H9 (cell line): ENCODE results near the gene ITGAE. TPM values are rescaled to one million over a fixed set of nuclear protein-coding genes. Genes with fewer than 3 reads are reported as not detected.

Source experiments
- DNase-seq: peaks from one replicate; pipeline ENCODE4 v3.0.0-alpha.2; 2017
- H2AFZ ChIP-seq: one replicate; pipeline ENCODE4 v1.6.1; 2013; ENCODE audit warnings: mild to moderate bottlenecking, low read length, control low read depth, moderate library complexity
- H2AK5ac ChIP-seq: 2 replicates; pipeline ENCODE4 v1.6.1; 2013; ENCODE audit warnings: low read length, control low read depth, mixed read lengths; ENCODE audit not compliant: insufficient read length
- H2BK120ac ChIP-seq: one replicate; pipeline ENCODE4 v1.6.1; 2013; ENCODE audit warnings: low read depth, mild to moderate bottlenecking, low read length, control low read depth, inconsistent platforms; ENCODE audit not compliant: poor library complexity, severe bottlenecking
- H2BK12ac ChIP-seq: 2 replicates; pipeline ENCODE4 v1.6.1; 2013; ENCODE audit warnings: low read length, control low read depth, mixed read lengths, low read depth; ENCODE audit not compliant: insufficient read length
- H2BK15ac ChIP-seq: 2 replicates; pipeline ENCODE4 v1.6.1; 2013; ENCODE audit warnings: low read depth, low read length, control low read depth
- H2BK20ac ChIP-seq: one replicate; pipeline ENCODE4 v1.6.1; 2013; ENCODE audit warnings: low read depth, mild to moderate bottlenecking, low read length, control low read depth, inconsistent platforms; ENCODE audit not compliant: poor library complexity, severe bottlenecking
- H2BK5ac ChIP-seq: 2 replicates; pipeline ENCODE4 v1.6.1; 2013; ENCODE audit warnings: low read length, control low read depth, mixed read lengths; ENCODE audit not compliant: insufficient read length
- H3K14ac ChIP-seq: 2 replicates; pipeline ENCODE4 v1.6.1; 2013; ENCODE audit warnings: low read length, control low read depth; ENCODE audit not compliant: insufficient read depth
- H3K18ac ChIP-seq: 2 replicates; pipeline ENCODE4 v1.6.1; 2013; ENCODE audit warnings: low read depth, mild to moderate bottlenecking, mixed read lengths, low read length, control low read depth; ENCODE audit not compliant: insufficient read length
- H3K23ac ChIP-seq: 2 replicates; pipeline ENCODE4 v1.6.1; 2013; ENCODE audit warnings: low read length, control low read depth, mixed read lengths, low read depth; ENCODE audit not compliant: insufficient read length
- H3K23me2 ChIP-seq: 2 replicates; pipeline ENCODE4 v1.6.1; 2013; ENCODE audit warnings: low read depth, mild to moderate bottlenecking, mixed read lengths, low read length, control low read depth; ENCODE audit not compliant: insufficient read length, poor library complexity, severe bottlenecking
- H3K27ac ChIP-seq: 2 replicates; pipeline ENCODE4 v1.5.1; 2013; ENCODE audit warnings: low read length, control low read depth, mixed read lengths, low read depth; ENCODE audit not compliant: insufficient read length
- H3K27me3 ChIP-seq: 2 replicates; pipeline ENCODE4 v1.6.1; 2013; ENCODE audit warnings: low read length, control low read depth, inconsistent platforms; ENCODE audit not compliant: insufficient read depth
- H3K4ac ChIP-seq: 2 replicates; pipeline ENCODE4 v1.6.1; 2013; ENCODE audit warnings: low read depth, mild to moderate bottlenecking, control low read depth, inconsistent platforms, low read length, moderate library complexity
- H3K4me1 ChIP-seq: 2 replicates; pipeline ENCODE4 v1.6.1; 2013; ENCODE audit warnings: low read length, control low read depth, inconsistent platforms; ENCODE audit not compliant: insufficient read depth
- H3K4me2 ChIP-seq: 2 replicates; pipeline ENCODE4 v1.6.1; 2013; ENCODE audit warnings: low read length, control low read depth, mixed read lengths; ENCODE audit not compliant: insufficient read length, insufficient read depth
- H3K56ac ChIP-seq: 2 replicates; pipeline ENCODE4 v1.6.1; 2013; ENCODE audit warnings: low read depth, mild to moderate bottlenecking, mixed read lengths, low read length, control low read depth; ENCODE audit not compliant: insufficient read length
- H3K79me1 ChIP-seq: 2 replicates; pipeline ENCODE4 v1.6.1; 2013; ENCODE audit warnings: low read depth, mild to moderate bottlenecking, moderate library complexity, low read length, control low read depth, inconsistent platforms; ENCODE audit not compliant: insufficient read depth, poor library complexity, severe bottlenecking
- H3K79me2 ChIP-seq: 2 replicates; pipeline ENCODE4 v1.6.1; 2013; ENCODE audit warnings: low read length, control low read depth, inconsistent platforms; ENCODE audit not compliant: insufficient read depth
- H3K9ac ChIP-seq: 2 replicates; pipeline ENCODE4 v1.6.1; 2013; ENCODE audit warnings: low read length, control low read depth, mixed read lengths; ENCODE audit not compliant: insufficient read length; ENCODE audit errors: extremely low read depth
- H3K9me3 ChIP-seq: one replicate; pipeline ENCODE4 v1.6.1; 2013; ENCODE audit warnings: low read depth, low read length, inconsistent platforms; ENCODE audit not compliant: control insufficient read depth
- H3T11ph ChIP-seq: one replicate; pipeline ENCODE4 v1.6.1; 2013; ENCODE audit warnings: mild to moderate bottlenecking, low read length, control low read depth, inconsistent platforms
- H4K20me1 ChIP-seq: one replicate; pipeline ENCODE4 v1.6.1; 2013; ENCODE audit not compliant: control insufficient read depth, insufficient read length, insufficient read depth
- H4K5ac ChIP-seq: 2 replicates; pipeline ENCODE4 v1.6.1; 2013; ENCODE audit warnings: low read depth, mild to moderate bottlenecking, mixed read lengths, low read length, control low read depth; ENCODE audit not compliant: insufficient read length
- H4K8ac ChIP-seq: replicated peaks from 2 replicates; pipeline ENCODE4 v1.6.1; 2013; ENCODE audit warnings: low read length, control low read depth, mixed read lengths, low read depth; ENCODE audit not compliant: insufficient read length
- H4K91ac ChIP-seq: 2 replicates; pipeline ENCODE4 v1.6.1; 2013; ENCODE audit warnings: low read depth, mild to moderate bottlenecking, moderate library complexity, mixed read lengths, low read length, control low read depth; ENCODE audit not compliant: insufficient read length
- H3K27ac Mint-ChIP-seq, 3 experiments: 2 replicates in 2 of 3; 3 replicates in 1 of 3; pipeline ENCODE4 v1.8.0; 2020 to 2021; ENCODE audit warnings: mixed read lengths in 3 of 3, mild to moderate bottlenecking in 1 of 3, moderate library complexity in 1 of 3
- H3K27me3 Mint-ChIP-seq: 2 replicates; pipeline ENCODE4 v1.8.0; 2021; ENCODE audit warnings: low read depth, mild to moderate bottlenecking, moderate library complexity, mixed read lengths
- H3K36me3 Mint-ChIP-seq, 3 experiments: 2 replicates in 2 of 3; 3 replicates in 1 of 3; pipeline ENCODE4 v1.8.0; 2020 to 2021; ENCODE audit warnings: low read depth in 3 of 3, mixed read lengths in 3 of 3; ENCODE audit not compliant: insufficient read depth in 1 of 3
- H3K4me1 Mint-ChIP-seq, 2 experiments: 2 replicates each; pipeline ENCODE4 v1.8.0; 2020; ENCODE audit warnings: mixed read lengths in 2 of 2
- H3K4me3 Mint-ChIP-seq, 2 experiments: 2 replicates in 1 of 2; 3 replicates in 1 of 2; pipeline ENCODE4 v1.8.0; 2020 to 2021; ENCODE audit warnings: mild to moderate bottlenecking in 2 of 2, mixed read lengths in 2 of 2, moderate library complexity in 1 of 2
- H3K9me3 Mint-ChIP-seq, 2 experiments: 2 replicates in 1 of 2; 3 replicates in 1 of 2; pipeline ENCODE4 v1.8.0; 2020; ENCODE audit warnings: mild to moderate bottlenecking in 2 of 2, mixed read lengths in 2 of 2, moderate library complexity in 1 of 2
- CTCF ChIP-seq: fragments of 200-600 bp; sonication (generic); conservative IDR thresholded peaks from 3 replicates; pipeline ENCODE4 v1.8.0; 2021; ENCODE audit warnings: antibody characterized with exemption, mild to moderate bottlenecking
- WGBS: extraction: QIAGEN DNeasy Blood & Tissue Kit; methylation state at CpG from one replicate; pipeline ENCODE4 v1.1.7; 2013; ENCODE audit warnings: missing lambda C conversion rate, low lambda C conversion rate, mixed read lengths; ENCODE audit not compliant: insufficient read length; ENCODE audit errors: extremely low coverage; 5-methylcytosine and 5-hydroxymethylcytosine counted together
- total RNA-seq: library from RNA; stranded (reverse); gene quantifications from 2 replicates; pipeline ENCODE4 v1.2.1, GENCODE V29; 2021

ITGAE gene
- total RNA-seq, 1 experiment from 2014 or later = 23.5 TPM

DNA sequence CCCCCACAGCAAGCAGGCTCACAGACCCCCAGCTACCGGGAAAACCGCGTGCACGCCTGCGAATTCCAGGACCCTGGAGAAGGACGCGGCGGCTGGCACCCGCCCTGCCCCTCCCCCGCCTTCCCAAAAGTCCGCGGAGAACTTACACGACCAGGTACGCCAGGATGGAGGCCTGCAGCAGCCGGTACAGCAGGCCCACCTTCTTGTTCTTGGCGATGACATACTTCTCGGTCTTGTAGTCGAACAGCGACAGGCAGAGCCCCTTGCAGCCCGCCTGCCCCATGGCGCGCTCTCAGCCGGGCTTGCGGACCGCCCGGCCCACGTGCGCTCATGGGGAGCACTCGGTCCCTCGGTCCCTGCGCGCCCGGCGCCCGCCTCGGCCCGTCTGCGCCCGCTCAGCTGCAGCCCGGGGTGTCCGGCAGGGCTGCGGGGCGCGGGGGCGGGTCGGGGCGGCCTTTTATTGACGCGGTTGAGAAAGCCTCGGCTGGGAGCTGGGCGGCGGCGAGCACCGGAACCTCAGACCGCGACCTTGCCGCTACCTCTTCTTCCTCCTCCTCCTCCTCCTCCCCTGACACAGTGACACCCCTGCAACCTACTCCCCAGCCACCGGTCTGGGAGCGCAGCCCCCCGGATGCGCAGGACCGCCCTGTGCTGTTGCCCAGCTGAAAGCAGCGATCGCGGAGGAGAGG is 105.1 kb downstream of the ITGAE start, which contains the start of gene P2RX5:
P2RX5 (minus strand) TSS at position 433 of the 689 bp plus-strand sequence; CDS start at position 283, 150 bp downstream.
- Histone ChIP-seq H2BK15ac (no peak within 1 kb of the TSS), H3K4me2 (peak within 1 kb of the TSS; percentile 46), H2AFZ (no peak within 1 kb of the TSS), H3K4ac (no peak within 1 kb of the TSS), H4K5ac (no peak within 1 kb of the TSS), H3T11ph (no peak within 1 kb of the TSS), H3K9ac (no peak within 1 kb of the TSS), H3K56ac (no peak within 1 kb of the TSS), H2BK20ac (no peak within 1 kb of the TSS), H3K23ac (no peak within 1 kb of the TSS), H3K18ac (peak within 1 kb of the TSS; percentile 50), H4K20me1 (peaks cover 3% of the 10 kb centered on the region), H3K27ac (no peak within 1 kb of the TSS), H3K23me2 (peaks cover 4% of the 10 kb centered on the region), H2BK12ac (no peak within 1 kb of the TSS), H3K9me3 (no peaks in the 10 kb centered on the region), H3K79me1 (no peaks in the 10 kb centered on the region), H2AK5ac (no peak within 1 kb of the TSS), H3K4me1 (no peaks in the 10 kb centered on the region), H4K91ac (no peak within 1 kb of the TSS), H2BK5ac (no peak within 1 kb of the TSS), H3K27me3 (no peaks in the 10 kb centered on the region), H3K79me2 (no peaks in the 10 kb centered on the region), H3K14ac (no peak within 1 kb of the TSS), H2BK120ac (no peak within 1 kb of the TSS), H4K8ac (no peak within 1 kb of the TSS)
- no peak within 1 kb of the TSS for H3K27ac Mint-ChIP-seq
- no peaks in the 10 kb centered on the region; a peak in 1 of 5 replicates for H3K9me3 Mint-ChIP-seq
- WGBS = no CpG with 5 or more reads among the region's 65 CpGs
- no peak for TF ChIP-seq CTCF
- H3K4me3 Mint-ChIP-seq = peak within 1 kb of the TSS; percentile 73 to 88
- DNase-seq = peak; percentile 84
- H3K4me1 Mint-ChIP-seq = peaks cover 5 to 13% of the 10 kb centered on the region in 2 experiments
- peaks cover 44% of the 10 kb centered on the region for H3K27me3 Mint-ChIP-seq
- H3K36me3 Mint-ChIP-seq = no peaks in the 10 kb centered on the region; a peak in 1 of 7 replicates
